Natural killer cell (primary cell): ENCODE data around the gene CNTNAP4. TPM values are rescaled to one million over a fixed set of nuclear protein-coding genes. Genes with fewer than 3 reads are reported as not detected.

ENCODE experiments used
- ATAC-seq, 3 donors: fragments of 150-1000 bp in 2 of 3; fragments of 200-7000 bp in 1 of 3; cut with Tn5 transposase; 1 replicate in 1 of 3; 2 replicates in 2 of 3; pipeline ENCODE4 v1.10.0; 2021; ENCODE audit warnings: mild to moderate bottlenecking in 2 of 3, moderate library complexity in 2 of 3
- DNase-seq, 2 donors: peaks; one replicate each; pipeline versions ENCODE4 v3.0.0 to v3.0.0-alpha.2; 2013 to 2021; ENCODE audit warnings: mixed read lengths in 1 of 2
- H3K27ac ChIP-seq: one replicate; pipeline ENCODE4 v1.5.1; 2013; ENCODE audit warnings: mild to moderate bottlenecking, low read length
- H3K27me3 ChIP-seq: one replicate; pipeline ENCODE4 v1.6.1; 2013; ENCODE audit warnings: low read length; ENCODE audit not compliant: control insufficient read depth, insufficient read depth
- H3K36me3 ChIP-seq: one replicate; pipeline ENCODE4 v1.6.1; 2013; ENCODE audit warnings: low read length; ENCODE audit not compliant: control insufficient read depth, insufficient read depth
- H3K4me1 ChIP-seq: one replicate; pipeline ENCODE4 v1.6.1; 2013; ENCODE audit warnings: low read length; ENCODE audit not compliant: control insufficient read depth, insufficient read depth
- H3K4me3 ChIP-seq: one replicate; pipeline ENCODE4 v1.5.1; 2013; ENCODE audit warnings: low read length
- H3K9me3 ChIP-seq: one replicate; pipeline ENCODE4 v1.6.1; 2013; ENCODE audit warnings: low read length; ENCODE audit not compliant: control insufficient read depth, insufficient read depth
- H3K27ac Mint-ChIP-seq, 2 donors: one replicate each; pipeline ENCODE4 v1.8.0; 2022; ENCODE audit warnings: mild to moderate bottlenecking in 2 of 2, mixed read lengths in 2 of 2, moderate library complexity in 1 of 2
- H3K27me3 Mint-ChIP-seq, 2 donors: one replicate each; pipeline ENCODE4 v1.8.0; 2022; ENCODE audit warnings: low read depth in 2 of 2, mixed read lengths in 2 of 2
- H3K36me3 Mint-ChIP-seq: one replicate; pipeline ENCODE4 v1.8.0; 2022; ENCODE audit warnings: mixed read lengths
- H3K4me1 Mint-ChIP-seq, 2 donors: one replicate each; pipeline ENCODE4 v1.8.0; 2022; ENCODE audit warnings: mixed read lengths in 2 of 2
- H3K4me3 Mint-ChIP-seq: one replicate; pipeline ENCODE4 v1.8.0; 2022; ENCODE audit warnings: mild to moderate bottlenecking, moderate library complexity, mixed read lengths
- H3K9me3 Mint-ChIP-seq, 2 donors: one replicate each; pipeline ENCODE4 v1.8.0; 2022; ENCODE audit warnings: mixed read lengths in 2 of 2
- CTCF ChIP-seq: fragments of 200-600 bp; IDR thresholded peaks from one replicate; pipeline ENCODE4 v1.8.0; 2022; ENCODE audit warnings: antibody characterized with exemption
- WGBS: methylation state at CpG from one replicate; pipeline ENCODE4 v1.1.7; 2013; ENCODE audit warnings: missing lambda C conversion rate; ENCODE audit not compliant: insufficient coverage; 5-methylcytosine and 5-hydroxymethylcytosine counted together
- intact Hi-C: fragments of 100-400 bp; cut with micrococcal nuclease; formaldehyde crosslinking; loops from one replicate; pipeline ENCODE4 v1.14.2; 2022
- total RNA-seq, 4 donors: library from RNA; stranded (reverse); fragments of 120-200 nt in 1 of 4; gene quantifications; one replicate each; pipeline versions ENCODE4 v1.2.3 to v1.2.4, GENCODE V29; 2013 to 2022

CNTNAP4 gene
- total RNA-seq, 3 donors from 2014 or later (not counting 1 experiment from before 2014, with no cell fraction given), result not detected

GRCh38 chr16:76577003-76577402, 299.8 kb downstream of the CNTNAP4 start:
- Mint-ChIP-seq H3K27me3 (no peaks in the 10 kb centered on the region), H3K4me1 (no peaks in the 10 kb centered on the region), H3K4me3 (no peak overlapping the region), H3K36me3 (no peaks in the 10 kb centered on the region), H3K27ac (no peak overlapping the region), H3K9me3 (peaks cover 3 to 5% of the 10 kb centered on the region in 2 donors)
- no peak for TF ChIP-seq CTCF
- H3K36me3 ChIP-seq, result no peaks in the 10 kb centered on the region
- H3K9me3 ChIP-seq, result no peaks in the 10 kb centered on the region
- no peaks in the 10 kb centered on the region for H3K27me3 ChIP-seq
- H3K27ac ChIP-seq, result no peak overlapping the region
- WGBS, result 0% methylated on average over 2 of the region's 4 CpGs
- H3K4me1 ChIP-seq, result no peaks in the 10 kb centered on the region
- intact Hi-C loops, result no loop called here
- ATAC-seq (no peak), DNase-seq (no peak)
- H3K4me3 ChIP-seq, result no peak overlapping the region

GRCh38 chr16:76579277-76579922, 302.2 kb downstream of the CNTNAP4 start:
- Mint-ChIP-seq H3K27me3 (no peaks in the 10 kb centered on the region), H3K4me3 (no peak overlapping the region), H3K27ac (no peak overlapping the region), H3K4me1 (no peaks in the 10 kb centered on the region), H3K36me3 (no peaks in the 10 kb centered on the region), H3K9me3 (peaks cover 8% of the 10 kb centered on the region in 2 donors)
- no peak overlapping the region for H3K27ac ChIP-seq
- H3K27me3 ChIP-seq, result no peaks in the 10 kb centered on the region
- DNase-seq (no peak), ATAC-seq (no peak)
- H3K36me3 ChIP-seq, result no peaks in the 10 kb centered on the region
- intact Hi-C loops, result no loop called here
- 90% methylated on average over 9 of the region's 9 CpGs for WGBS
- H3K4me3 ChIP-seq, result no peak overlapping the region
- no peaks in the 10 kb centered on the region for H3K4me1 ChIP-seq
- H3K9me3 ChIP-seq, result no peaks in the 10 kb centered on the region
- TF ChIP-seq CTCF, result no peak

GRCh38 chr16:76583466-76583865, 306.3 kb downstream of the CNTNAP4 start:
- intact Hi-C loops, result no loop called here
- Mint-ChIP-seq H3K27me3 (no peaks in the 10 kb centered on the region), H3K4me1 (no peaks in the 10 kb centered on the region), H3K36me3 (no peaks in the 10 kb centered on the region), H3K27ac (no peak overlapping the region), H3K9me3 (peaks cover 8 to 11% of the 10 kb centered on the region in 2 donors), H3K4me3 (no peak overlapping the region)
- no peak for TF ChIP-seq CTCF
- no peak for DNase-seq
- no peak for ATAC-seq
- H3K4me1 ChIP-seq, result no peaks in the 10 kb centered on the region
- no peak overlapping the region for H3K27ac ChIP-seq
- 55% methylated on average over 6 of the region's 6 CpGs for WGBS
- no peak overlapping the region for H3K4me3 ChIP-seq
- H3K27me3 ChIP-seq, result no peaks in the 10 kb centered on the region
- H3K36me3 ChIP-seq, result no peaks in the 10 kb centered on the region
- no peaks in the 10 kb centered on the region for H3K9me3 ChIP-seq

- Histone ChIP-seq H3K4me1 (no peaks in the 10 kb centered on the region), H3K9me3 (no peaks in the 10 kb centered on the region), H3K27ac (no peak overlapping the region), H3K27me3 (no peaks in the 10 kb centered on the region), H3K36me3 (no peaks in the 10 kb centered on the region), H3K4me3 (no peak overlapping the region)
- Mint-ChIP-seq H3K36me3 (no peaks in the 10 kb centered on the region), H3K27ac (no peak overlapping the region), H3K9me3 (peaks cover 8 to 11% of the 10 kb centered on the region in 2 donors), H3K27me3 (no peaks in the 10 kb centered on the region), H3K4me1 (no peaks in the 10 kb centered on the region), H3K4me3 (no peak overlapping the region)
- no peak for ATAC-seq
- intact Hi-C loops, result no loop called here
- 100% methylated on average over 2 of the region's 2 CpGs for WGBS
- no peak for TF ChIP-seq CTCF
- no peak for DNase-seq
Measured at GRCh38 chr16:76583945-76584344, 306.7 kb downstream of the CNTNAP4 start.
